HG03175 (cell line): ENCODE results near the gene ANKRD30B.
"Not testable (repeated sequence)": the region's sequence is repeated elsewhere in the genome, so short reads cannot be mapped to it uniquely, and the experiment has no call there.

Source experiments
- ATAC-seq: cut with Tn5 transposase; IDR thresholded peaks from one replicate; pipeline ENCODE4 v1.9.1; 2021; ENCODE audit warnings: mild to moderate bottlenecking, moderate library complexity; ENCODE audit not compliant: unreplicated experiment

Gene ANKRD30B

DNA sequence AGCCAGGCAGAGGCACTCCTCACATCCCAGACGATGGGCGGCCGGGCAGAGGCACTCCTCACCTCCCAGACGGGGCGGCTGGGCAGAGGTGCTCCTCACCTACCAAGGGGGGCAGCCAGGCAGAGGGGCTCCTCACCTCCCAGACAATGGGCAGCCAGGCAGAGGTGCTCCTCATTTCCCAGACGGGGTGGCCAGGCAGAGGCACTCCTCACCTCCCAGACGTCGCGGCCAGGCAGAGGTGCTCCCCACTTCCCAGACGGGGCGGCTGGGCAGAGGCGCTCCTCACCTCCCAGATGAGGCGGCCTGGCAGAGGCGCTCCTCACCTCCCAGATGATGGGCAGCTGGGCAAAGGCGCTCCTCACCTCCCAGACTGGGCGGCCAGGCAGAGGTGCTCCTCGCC lies 107.7 kb downstream of the ANKRD30B start:
- ATAC-seq = not testable (repeated sequence)

DNA sequence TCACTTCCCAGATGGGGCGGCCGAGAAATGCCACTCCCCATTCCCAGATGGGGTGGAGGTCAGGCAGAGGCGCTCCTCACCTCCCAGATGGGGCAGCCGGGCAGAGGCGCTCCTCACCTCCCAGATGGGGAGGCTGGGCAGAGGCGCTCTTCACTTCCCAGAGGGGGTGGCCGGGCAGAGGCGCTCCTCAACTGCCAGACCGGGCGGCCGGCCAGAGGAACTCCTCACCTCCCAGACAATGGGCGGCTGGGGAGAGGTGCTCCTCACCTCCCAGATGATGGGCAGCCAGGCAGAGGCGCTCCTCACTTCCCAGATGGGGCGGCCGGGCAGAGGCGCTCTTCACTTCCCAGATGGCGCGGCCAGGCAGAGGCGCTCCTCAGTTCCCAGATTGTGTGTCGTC lies 108.3 kb downstream of the ANKRD30B start:
- not testable (repeated sequence) for ATAC-seq

DNA sequence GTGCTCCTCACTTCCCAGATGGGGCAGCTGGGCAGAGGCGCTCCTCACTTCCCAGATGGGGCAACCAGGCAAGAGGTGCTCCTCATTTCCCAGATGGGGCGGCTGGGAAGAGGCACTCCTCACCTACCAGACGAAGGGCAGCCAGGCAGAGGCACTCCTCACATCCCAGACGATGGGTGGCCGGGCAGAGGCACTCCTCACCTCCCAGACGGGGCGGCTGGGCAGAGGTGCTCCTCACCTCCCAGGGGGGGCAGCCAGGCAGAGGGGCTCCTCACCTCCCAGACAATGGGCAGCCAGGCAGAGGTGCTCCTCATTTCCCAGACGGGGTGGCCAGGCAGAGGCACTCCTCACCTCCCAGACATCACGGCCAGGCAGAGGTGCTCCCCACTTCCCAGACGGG lies 110.5 kb downstream of the ANKRD30B start:
- ATAC-seq = not testable (repeated sequence)

DNA sequence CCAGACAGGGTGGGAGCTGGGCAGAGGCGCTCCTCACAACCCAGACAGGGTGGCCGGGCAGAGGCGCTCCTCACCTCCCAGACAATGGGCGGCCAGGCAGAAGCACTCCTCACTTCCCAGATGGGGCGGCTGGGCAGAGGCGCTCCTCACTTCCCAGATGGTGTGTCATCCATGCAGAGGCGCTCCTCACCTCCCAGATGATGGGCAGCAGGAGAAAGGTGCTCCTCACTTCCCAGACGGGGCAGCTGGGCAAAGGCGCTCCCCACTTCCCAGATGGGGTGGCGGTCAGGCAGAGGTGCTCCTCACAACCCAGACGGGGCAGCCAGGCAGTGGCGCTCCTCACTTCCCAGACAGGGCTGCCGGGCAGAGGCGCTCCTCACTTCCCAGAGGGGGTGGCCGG lies 112.0 kb downstream of the ANKRD30B start:
- ATAC-seq = not testable (repeated sequence)

DNA sequence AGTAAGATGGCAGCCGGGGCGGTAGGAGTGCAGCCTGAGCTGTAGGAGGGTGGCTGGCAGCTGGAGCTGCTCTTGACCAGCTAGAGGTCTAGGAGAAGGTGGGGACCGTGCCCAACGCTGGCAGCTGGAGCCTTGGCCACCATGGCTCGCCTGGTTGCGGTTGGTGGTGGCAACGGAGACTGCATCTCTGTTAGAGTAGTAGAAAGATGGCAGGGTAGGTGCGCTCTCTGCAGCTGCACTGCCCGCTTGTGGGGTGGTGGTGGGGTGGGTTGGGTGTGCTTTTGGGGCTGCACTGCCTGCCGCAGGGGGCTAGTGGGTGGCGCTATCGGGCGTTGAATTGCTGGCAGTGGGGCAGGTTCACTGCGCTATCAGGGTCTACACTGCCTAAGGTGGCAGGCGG lies 118.5 kb downstream of the ANKRD30B start:
- not testable (repeated sequence) for ATAC-seq

DNA sequence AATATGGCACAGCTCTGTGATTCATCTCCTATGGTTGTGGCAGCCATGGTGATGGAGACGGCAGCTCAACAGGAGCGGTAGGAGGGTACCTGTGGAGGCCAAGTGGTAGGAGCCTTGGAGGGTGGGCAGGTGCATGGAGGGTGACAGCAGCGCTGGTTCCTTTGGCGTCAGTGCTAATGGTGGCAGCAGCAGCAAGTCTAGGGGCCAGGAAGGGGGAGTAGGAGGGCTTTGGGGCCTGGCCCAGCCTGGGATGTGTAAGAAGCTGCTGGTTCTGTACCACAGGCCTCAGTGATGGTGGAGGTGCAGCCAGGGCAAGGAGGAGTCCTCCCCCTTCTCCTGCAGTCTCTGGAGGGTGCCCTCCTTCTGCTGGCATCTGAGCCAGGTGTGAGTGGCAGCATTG lies 120.0 kb downstream of the ANKRD30B start:
- not testable (repeated sequence) for ATAC-seq

DNA sequence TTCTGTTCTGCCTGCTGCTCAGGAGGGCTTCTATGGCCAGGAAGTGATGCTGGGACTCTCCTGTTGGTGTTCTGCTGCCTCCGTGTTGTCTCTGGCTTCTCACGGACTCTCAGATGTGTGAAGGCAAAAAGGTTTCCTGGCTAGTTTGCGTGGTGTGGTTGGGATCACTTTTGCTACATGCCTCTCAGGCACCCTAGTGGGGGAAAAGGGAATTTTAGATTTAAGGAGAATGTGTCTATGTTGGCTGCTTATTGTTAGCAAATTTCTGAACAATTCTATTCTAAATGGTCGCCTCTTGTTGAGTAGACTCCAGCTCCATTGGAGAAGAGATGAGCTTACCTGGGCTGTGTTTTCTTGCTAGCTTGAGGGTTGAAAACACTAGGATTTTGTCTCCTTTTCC lies 120.9 kb downstream of the ANKRD30B start:
- ATAC-seq = not testable (repeated sequence)

DNA sequence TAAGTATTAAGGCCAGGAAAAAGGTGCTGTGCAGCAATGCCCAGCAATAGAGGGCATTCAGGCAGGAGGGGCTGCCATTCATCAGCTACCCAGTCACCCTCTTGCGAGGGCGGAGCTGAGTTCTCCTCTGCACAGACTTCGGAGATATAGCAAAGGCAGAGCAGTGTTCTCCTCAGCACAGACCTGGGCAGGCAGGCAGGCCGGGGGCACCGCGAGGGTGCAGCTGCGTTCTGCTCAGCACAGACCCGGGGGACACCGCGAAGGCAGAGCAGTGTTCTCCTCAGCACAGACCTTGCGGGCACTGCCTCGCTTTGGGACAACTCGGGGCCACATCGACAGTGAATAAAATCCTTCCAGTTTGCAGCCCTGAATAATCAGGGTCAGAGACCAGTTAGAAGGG lies 130.9 kb downstream of the ANKRD30B start:
- not testable (repeated sequence) for ATAC-seq

DNA sequence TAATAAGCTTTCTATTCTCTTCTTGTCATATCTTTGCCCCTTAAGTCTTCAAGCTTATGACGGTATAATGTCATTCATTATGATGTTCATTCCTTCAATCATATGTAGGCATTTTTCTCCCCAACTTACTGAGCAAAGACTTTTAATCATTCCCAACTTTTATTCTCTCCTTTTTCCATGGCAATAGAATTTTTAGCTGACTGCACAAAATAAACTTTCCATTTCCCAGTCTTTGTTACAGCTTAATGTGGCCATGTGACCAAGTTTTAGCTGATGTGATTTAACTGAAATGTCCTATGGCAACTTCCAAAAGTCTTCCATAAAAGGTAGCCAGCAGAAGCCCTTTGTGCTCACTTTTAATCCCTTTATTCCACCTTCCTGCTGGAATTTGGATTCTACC lies 152.5 kb downstream of the ANKRD30B start:
- no peak for ATAC-seq
